ENCODE data around the gene HCFC2.
A peak's percentile ranks its signal among the peaks of the same experiment; 100 is the strongest.
"Not testable (repeated sequence)": the region's sequence is repeated elsewhere in the genome, so short reads cannot be mapped to it uniquely, and the experiment has no call there.

The HCFC2 gene

GRCh38 chr12:104058802-104059201 lies 5.5 kb upstream of the HCFC2 start:
- DNase-seq = no peak

DNA sequence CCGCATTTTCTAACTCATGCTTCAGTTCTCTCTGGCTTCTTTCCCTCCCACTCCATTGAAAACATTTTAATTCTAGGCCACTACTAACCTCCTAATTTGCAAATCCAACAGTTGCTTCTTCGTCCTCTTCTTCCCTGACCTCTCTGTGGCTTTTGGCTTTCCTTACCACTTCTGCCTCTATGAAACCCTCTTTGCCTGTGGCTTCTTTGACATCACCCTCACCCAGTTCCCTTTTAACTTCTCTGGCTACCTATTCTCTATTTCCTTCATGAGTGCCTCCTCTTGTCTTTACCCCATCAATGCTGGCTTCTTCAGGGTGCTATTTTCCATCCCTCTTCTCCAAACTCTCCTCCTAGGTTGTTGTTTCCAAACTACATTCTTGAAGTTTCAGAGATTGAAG lies 4.4 kb upstream of the HCFC2 start:
- no peak for DNase-seq

- no peak for DNase-seq
Observed at GRCh38 chr12:104060791-104061190, 3.5 kb upstream of the HCFC2 start.

- DNase-seq = no peak
Observed at GRCh38 chr12:104063712-104064030, 660 bp upstream of the HCFC2 start.

DNA sequence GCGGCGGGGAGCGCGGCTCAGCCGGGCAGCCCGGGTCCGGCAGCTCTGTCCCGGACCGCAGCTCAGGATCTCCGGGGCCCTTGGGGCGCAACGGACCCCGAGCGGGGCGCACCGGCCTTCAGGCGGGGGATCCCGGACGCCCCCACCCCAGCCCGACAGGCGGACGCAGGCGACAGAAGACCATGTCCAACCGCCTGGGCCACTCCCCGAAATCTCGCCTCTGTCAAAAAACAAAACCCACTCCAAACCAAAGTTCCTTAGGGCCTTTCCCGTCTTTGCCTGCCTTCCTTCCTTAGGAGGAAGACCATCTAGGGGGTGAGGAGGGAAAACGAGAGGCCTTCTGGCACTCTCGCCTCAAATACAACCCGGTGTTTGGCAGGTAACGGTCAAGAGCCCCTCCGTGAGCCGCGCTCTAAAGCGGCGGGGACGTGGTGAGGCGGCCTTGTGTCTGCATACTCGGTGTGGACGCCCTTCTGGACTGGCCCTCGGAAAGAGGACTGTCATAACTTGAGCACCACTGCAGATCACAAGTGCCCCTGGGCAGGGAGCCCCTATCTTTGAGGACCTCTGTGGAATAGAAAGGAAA lies 604 bp downstream of the HCFC2 start:
- DNase-seq = no peak

GRCh38 chr12:104072099-104072498 lies 7.8 kb downstream of the HCFC2 start:
- no peak for DNase-seq

GRCh38 chr12:104073699-104074098 lies 9.4 kb downstream of the HCFC2 start:
- no peak for DNase-seq

GRCh38 chr12:104079024-104079423 lies 14.7 kb downstream of the HCFC2 start:
- no peak for DNase-seq

GRCh38 chr12:104080764-104081163 lies 16.4 kb downstream of the HCFC2 start:
- DNase-seq = no peak

DNA sequence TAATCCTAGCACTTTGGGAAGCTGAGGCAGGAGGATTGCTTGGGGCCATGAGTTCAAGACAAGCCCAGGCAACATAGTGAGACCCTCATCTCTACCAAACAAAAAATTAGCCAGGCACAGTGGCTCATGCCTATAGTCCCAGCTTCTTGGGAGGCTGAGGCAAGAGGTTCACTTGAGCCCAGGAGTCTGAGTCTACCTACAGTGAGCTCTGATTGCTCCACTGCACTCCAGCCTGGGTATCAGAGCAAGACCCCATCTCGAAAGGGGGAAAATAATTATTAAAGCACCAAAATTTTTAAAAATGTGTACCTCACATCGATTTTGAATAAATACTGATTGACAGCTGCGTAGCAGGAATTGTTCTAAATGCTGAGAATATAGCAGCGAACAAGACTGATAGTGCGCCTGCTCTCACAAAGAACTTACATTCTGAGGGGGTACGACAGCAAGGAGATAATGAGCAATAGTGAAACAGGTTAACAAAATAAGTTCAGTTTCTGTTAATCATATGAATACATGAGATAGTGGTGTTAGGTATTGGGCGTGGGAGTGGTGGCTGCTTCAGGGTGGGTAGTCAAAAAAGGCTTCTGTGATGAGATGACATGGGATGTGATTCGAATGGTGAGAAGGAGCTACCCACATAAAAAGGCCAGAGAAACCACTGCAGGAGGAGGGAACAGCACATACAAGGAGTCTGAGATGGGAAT lies 19.6 kb downstream of the HCFC2 start:
- DNase-seq = no peak

- DNase-seq = no peak
Observed at GRCh38 chr12:104090685-104091084, 26.4 kb downstream of the HCFC2 start.

DNA sequence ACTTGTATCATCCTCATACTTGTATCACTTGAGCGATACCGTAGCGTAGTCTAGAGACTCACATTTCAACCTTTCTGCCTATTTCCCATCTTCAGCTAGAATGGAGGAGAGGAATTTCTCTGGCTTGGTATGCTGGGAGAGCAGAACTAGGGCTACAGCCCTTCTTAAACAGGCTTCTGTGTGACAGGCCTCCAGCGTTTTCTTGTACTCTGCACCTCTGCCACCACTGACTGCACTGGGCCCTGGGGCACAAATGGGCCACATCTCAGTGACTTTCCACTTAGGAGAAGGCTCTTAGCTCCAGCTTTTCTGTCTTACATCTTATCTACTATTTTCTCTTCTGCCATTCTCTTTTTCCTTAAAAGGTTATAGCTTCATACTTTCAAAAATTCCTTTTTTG lies 26.8 kb downstream of the HCFC2 start:
- no peak for DNase-seq

DNA sequence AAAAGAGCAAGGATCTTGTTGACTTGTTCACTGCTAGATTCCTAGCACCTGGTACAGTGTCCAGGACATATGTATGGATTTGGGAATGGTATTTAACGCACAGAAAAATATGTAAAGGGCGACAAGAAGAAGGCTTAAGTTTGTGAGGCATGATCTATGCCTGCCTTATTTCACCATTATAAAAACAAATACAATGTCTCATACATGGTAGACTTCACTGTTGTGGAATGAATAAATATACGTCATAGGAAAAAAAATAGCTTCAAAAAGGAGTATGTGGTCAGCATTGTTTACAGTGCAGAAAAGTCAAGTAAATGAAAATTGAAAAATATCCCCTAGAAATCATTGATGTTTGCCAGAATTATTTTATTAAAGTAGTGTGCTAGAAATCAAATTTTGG lies 30.0 kb downstream of the HCFC2 start:
- DNase-seq = no peak

- DNase-seq = no peak
Observed at GRCh38 chr12:104095289-104095688, 31.0 kb downstream of the HCFC2 start.

- no peak for DNase-seq
Observed at GRCh38 chr12:104097954-104098353, 33.6 kb downstream of the HCFC2 start.

- DNase-seq = no peak
Observed at GRCh38 chr12:104105461-104105860, 41.1 kb downstream of the HCFC2 start.

- DNase-seq = no peak
Observed at GRCh38 chr12:104106965-104107364, 42.6 kb downstream of the HCFC2 start.

GRCh38 chr12:104108755-104109445 lies 44.6 kb downstream of the HCFC2 start:
- peak; percentile 89 for DNase-seq

DNA sequence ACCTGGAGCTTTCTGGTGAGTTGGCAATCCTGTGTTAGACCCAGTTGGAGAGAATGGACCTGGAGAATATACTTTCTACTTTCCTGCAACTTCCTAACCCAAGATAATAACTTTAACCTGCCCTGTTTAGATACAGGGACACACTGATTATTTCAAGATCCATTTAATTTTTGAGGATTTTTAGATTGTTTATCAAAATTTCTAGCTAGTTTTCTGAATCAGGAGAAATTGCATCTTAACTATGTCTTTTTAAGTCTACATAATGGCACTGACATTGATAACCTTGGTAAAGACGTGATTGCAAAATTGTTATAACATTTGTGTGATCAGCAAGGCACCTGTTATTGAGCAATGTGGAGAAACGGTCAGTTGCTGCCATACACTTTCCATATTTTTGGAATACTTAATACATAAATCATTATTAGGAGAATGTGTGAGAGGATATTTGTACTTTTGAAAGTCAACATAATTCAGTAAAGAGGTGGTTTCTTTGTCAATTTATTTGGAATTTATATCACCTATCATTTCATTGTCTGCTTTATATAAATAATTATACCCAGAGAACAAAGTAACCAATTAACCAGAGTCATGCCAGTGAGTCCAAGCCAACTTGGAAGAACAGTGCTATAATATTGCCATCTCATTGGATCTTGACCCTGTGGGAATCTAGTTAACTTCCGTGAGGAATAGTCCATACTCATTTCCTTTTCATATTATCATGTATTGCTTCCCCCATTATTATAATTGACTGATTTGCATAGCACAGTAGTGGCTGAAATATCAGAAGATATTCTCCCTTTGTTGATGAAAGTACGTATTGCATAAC lies 45.3 kb downstream of the HCFC2 start:
- no peak for DNase-seq

DNA sequence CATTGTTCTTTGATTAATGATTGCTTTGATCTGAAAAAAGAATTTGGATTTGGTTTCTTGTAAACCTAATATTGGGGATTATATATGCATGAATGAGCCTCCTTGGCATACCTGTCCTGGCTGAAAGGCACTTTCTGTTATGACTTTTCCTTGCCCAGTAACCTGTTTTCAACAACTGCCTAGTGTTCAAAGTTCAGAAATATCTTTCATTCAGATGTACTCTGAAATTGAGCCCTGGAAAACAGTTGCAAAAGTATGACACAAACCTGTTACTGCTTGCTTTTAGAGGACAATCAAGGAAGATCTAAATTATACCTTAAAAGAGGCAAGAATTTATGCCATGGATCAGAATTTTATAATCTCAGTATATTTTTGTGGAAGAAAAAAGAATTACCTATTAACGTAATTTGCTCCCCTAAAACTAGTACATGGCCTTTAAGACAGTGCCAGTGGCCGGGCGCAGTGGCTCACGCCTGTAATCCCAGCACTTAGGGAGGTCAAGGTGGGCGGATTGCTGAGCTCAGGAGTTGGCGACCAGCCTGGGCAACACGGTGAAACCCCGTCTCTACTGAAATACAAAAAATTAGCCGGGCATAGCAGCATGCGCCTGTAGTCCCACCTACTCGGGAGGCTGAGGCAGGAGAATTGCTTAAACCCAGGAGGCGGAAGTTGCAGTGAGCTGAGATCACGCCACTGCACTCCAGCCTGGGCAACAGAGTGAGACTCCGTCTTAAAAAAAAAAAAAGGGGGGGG lies 50.7 kb downstream of the HCFC2 start:
- not testable (repeated sequence) for DNase-seq

DNA sequence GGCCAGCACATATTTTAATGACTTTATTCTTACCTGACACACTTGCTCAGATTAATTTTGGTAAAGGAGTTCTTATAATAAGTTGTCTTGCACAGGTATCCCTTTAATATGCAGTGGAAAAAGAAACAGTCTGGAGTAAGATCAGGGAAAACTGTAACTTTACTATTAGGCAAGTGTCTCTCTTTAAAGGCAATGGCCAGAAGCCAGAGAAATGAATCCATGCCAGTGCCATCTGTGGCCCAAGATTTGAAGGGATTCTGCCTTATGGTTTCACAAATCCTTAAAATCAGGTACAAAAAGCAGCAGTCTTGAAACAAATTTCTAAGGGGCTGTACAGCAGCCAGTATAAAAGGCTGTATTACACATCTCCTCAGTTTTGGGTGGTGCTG lies 51.2 kb downstream of the HCFC2 start:
- no peak for DNase-seq

- DNase-seq = no peak
Observed at GRCh38 chr12:104121001-104121400, 56.7 kb downstream of the HCFC2 start.

DNA sequence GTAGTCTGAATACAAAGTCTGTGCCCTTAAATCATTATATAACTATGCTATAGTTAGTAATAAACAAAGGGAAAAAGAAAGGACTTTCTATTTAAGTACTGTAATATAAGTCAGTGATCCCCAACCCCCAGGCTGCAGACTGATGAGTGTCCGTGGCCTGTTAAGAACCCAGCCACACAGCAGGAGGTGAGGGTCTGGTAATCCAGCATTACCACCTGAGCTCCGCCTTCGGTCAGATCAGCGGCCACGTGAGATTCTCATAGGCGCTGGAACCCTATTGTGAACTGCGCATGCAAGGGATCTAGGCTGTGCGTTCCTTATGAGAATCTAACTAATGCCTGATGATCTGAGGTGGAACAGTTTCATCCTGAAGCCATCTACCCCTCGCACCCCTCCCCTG lies 58.0 kb downstream of the HCFC2 start:
- DNase-seq = no peak

All from activated gamma-delta T cell treated with Interleukin-2 at 50 U/mL for 16 hours (primary cell).